Left renal cortex interstitium (tissue), 4 donors: ENCODE data around the gene ADAP1. TPM values are rescaled to one million over a fixed set of nuclear protein-coding genes. Genes with fewer than 3 reads are reported as not detected.
"Not testable (repeated sequence)": the region's sequence is repeated elsewhere in the genome, so short reads cannot be mapped to it uniquely, and the experiment has no call there.

Experiments
- DNase-seq, 4 donors: peaks; one replicate each; pipeline ENCODE4 v3.0.0-alpha.2; 2013; ENCODE audit warnings: low read depth in 4 of 4, low spot score in 2 of 4, missing footprints in 1 of 4
- polyA plus RNA-seq, 4 donors: library from polyadenylated mRNA; unstranded; fragments of 120-200 nt; gene quantifications; one replicate each; pipeline ENCODE4 v1.2.1, GENCODE V29; 2013; ENCODE audit not compliant: insufficient read length in 4 of 4

ADAP1 gene
- polyA plus RNA-seq, 4 donors: 11.5 to 22.3 (median 18.5) TPM

DNA sequence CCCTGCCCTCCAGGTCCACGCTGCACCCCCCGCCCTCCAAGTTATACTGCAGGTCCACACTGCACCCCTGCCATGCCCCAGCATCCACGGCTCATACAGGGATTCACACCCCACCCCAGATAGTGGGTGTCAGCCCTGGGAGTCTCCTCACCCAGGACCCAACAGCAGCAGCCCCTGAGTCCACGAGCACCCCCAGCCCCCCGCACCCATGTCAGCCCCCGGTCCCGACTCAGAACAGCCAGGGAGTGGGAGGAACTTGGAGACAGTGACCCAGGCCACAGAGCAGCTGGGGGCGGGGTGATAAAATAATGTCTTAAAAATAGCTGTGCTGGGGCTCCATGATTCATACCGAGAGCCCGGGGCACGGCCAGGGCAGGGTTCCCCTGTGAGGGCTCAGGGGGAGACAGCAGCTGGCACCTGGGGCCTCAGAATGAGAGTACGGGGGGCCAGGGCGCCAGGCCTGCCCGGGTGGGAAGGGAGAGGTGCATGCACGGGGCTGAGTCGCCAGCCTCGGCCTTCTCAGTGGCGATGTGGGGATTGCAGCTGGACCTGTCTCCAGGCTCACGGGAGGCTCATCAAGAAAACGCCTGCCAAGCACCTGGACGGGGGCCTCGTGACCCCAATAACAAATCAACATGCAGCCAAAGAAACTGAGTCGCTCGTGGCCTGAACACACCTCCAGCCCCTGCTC is 29.8 kb downstream of the ADAP1 start:
- no peak for DNase-seq

DNA sequence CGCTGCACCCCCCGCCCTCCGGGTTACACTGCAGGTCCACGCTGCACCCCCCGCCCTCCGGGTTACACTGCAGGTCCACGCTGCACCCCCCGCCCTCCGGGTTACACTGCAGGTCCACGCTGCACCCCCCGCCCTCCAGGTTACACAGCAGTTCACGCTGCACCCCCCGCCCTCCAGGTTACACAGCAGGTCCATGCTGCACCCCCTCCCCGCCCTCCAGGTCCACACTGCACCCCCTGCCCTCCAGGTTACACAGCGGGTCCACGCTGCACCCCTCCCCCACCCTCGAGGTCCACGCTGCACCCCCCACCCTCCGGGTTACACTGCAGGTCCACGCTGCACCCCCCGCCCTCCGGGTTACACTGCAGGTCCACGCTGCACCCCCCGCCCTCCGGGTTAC is 30.4 kb downstream of the ADAP1 start:
- not testable (repeated sequence) for DNase-seq

DNA sequence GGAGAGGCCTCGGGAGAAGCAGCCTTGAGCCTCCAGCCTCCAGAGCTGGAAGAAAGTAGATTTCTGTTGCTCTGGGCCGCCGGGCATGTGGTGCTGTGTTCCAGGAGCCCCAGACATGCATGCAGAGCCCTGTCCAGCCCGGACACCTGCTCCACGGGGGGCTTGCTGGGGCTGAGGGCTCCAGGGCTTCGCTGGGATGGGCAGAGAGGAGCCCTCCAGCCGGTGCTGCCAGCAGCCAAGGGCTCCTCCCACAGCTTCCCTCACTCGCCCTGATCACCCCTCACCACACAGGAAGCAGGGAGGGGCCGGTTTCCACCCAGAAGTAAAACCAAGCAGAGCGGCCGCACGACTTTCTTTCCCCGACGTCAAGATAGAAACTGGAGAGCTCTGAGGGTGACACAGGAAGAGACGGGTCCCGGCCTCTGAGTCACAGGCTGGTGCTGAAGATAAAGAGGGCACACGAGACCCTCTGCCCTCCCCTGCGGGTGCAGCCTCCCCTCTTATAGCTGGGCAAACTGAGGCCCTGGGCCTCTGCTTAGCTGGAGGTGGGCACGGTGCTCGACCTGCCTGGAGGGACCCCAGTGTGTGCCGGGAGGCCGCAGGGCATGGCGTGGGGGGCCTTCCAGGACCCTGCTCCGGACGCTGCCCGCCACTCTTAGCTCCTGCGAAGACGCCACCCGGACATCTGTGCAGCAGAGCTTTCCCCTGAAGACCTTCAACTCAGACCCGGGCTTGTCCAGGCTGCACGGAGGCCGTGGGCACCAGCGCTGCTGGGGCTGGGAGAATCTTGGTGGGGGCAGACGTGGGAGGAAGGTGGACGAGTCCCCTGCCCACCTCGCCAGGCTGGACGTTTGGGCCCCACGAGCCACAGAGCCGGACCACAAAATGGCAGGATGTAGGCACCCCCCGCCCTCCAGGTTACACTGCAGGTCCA is 31.1 kb downstream of the ADAP1 start:
- no peak for DNase-seq

DNA sequence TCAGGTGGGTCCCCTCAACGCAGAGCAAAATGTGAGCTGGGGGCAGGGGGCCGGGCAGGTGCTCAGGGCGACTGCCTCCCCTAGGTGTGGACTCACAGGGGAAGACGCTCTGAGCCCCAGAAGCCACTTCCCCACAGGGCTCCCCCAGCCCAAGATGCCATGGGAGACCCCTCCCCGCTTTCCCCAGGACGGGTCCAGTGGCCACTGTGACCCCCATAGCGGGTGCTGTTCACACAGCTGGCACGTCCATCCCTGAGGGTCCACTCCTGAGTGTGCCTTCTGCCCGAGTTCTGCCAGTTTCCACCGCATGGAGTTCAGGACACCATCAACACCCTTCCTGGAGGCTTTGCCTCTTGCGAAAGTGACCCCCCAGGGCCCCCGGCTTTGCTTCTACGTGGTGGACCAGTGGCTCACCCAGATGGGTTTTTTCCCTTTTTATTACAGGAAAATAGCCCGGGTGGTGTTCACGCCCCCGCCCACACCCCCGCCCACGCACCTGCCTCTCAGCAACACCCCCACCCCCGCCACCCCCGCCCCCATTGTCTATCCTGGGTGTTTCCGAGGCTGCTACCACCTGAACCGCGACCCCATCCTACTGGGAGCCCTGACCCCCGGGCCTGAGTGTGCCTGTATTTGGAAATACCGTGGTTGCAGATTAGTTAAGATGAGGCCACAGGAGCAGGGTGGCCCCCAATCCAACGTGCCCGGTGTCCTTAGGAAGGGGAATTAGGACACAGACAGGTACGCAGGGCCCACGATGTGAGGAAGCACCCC is 32.0 kb downstream of the ADAP1 start:
- DNase-seq: no peak

DNA sequence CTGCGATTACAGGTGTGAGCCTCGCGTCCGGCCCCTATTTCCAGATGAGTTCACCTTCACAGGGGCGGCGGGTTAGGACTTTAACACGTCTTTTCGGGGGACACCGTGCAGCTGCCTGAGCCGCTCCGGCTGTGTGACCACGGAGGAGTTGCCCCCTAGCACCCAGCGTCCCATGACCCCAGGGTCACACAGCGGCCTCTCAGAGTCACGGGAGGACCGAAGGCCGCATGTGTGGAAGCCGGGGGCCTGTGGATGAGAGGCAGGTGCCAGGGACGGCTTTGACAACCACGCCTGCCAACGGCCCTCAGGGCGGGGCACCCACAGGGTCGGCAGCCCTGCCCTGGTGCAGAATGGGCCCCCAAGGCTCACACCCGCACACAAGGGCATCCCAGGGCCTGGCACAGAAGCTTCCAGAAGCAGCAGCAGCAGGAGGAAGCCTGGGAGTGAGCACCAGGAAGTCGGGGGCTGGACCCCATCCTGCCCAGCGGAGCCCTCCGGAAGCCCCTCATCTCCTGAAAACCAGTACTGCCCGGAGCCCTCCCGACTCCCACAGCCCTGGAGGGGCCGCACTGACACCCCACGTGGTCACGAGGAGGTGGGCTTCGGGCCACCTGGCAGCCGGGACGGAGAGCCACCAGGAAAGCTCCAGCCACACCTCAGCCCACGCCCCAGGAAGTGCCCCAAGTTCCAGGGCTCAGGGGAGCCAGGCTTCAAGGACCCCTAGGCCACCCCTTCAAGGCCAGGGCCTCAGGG is 32.7 kb downstream of the ADAP1 start:
- no peak for DNase-seq

DNA sequence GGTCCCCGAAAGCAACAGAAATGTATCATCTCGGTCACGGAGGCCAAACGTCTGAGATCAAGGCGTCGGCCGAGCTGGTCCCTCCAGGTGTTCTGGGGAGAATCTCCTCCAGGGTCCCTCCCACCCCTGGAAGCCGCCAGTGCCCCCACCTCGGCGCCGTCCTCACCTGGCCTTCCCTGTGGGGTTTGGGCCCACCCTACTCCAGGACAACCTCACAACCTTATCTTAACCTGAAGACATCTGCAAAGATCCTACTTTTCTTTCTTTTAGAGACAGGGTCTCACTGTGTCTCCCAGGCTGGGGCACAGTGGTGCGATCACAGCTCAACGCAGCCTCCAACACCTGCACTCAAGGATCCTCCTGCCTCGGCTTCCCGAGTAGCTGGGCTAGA is 33.4 kb downstream of the ADAP1 start:
- DNase-seq: no peak

DNA sequence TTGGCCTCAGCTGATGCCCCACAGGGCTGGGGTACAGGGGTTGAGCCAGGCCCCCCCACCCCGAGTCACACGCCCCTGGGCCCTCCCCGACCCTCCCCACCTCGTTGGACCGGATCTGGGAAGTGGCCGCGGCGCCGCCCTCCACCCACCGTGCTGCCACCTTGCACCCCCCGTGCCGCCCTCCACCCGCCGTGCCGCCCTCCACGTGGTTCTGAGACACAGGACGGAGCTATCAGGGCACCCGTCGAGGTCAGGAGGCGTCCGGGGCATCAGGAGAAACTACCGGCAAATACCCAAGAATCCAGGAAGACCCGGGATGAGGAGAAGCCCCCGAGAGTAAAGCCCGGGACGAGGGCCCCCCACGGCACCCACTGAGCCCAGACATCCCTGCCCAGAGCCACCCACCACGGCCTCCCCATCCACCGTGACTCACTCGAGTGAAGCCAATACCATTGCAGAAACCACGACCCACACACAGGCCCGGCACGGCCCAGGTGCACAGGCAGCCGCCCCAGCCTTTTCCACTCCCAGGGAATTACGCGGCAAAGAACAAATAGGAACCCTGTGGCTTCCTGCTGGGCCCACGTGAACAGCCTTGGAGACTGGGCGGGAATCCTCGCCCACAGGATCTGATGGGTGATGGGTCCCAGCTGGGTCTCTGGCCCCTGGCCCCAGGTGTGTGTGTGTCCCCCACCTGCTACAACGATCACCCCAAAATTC is 34.0 kb downstream of the ADAP1 start:
- DNase-seq: no peak

DNA sequence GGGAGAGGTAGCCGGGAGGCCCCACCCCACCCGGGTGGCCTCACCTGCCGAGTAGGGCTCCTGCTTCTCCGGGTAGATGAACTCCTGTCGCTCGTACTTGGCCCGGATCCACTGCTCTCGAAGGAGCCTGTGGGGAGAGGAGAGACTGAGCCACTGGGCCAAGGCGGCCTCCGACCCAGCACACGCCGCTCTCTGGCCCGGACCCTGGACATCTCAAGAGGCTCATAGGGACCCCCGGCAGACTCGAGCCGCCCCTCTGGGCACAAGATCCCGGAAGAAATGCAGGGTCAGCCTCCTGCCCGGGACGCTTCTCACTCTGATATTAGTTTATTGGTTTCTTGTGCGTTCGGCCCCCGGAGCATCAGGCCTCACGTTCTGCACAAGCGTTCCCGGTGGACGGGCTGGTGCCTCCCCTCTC is 34.5 kb downstream of the ADAP1 start:
- DNase-seq: no peak

DNA sequence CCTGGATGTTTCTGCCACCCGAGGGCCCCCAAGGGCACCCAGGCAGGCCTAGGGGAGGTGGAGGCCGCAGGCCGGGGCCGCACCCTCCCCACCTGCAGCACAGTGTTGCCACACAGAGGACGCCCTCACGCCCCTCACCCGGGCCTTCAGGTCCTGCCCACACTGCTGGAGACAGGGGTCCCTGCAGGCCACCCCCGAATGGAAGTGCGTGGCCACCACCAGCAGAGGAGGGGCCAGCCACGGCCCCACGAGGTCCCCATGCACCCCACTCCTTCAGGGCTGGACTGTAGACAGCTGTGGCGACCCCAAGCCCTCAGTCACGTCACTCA is 35.4 kb downstream of the ADAP1 start:
- DNase-seq: no peak

DNA sequence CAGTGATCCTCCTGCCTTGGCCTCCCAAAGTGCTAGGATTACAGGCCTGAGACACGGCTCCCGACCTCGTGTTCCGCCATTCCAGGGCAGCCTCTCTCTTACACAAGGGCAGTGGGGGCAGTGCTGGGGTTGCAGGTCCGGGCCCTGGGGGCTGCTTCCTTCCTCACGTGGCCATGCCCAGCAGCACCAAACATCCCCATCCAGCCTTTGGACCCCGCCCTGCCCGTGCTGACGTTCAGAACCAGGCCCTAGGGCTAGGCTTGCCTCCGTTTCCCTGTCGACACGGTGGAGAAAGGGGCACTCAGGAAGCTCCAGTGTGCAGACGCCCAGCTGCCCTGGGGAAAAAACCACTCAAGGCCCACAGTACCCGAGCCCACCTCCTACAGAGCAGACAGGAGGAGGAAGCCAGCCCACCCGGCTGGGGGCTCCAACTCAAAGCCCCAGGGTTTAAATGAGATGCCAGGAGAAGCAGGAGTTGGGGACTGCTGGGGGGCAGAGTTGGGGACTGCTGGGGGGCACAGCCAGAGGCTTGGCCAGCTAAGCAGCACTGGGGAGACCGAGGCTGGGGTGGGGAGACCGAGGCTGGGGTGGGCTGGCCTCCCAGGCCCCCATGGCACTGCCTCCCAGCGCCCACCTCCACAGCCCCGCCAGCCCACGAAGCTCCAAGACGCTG is 35.9 kb downstream of the ADAP1 start:
- no peak for DNase-seq

DNA sequence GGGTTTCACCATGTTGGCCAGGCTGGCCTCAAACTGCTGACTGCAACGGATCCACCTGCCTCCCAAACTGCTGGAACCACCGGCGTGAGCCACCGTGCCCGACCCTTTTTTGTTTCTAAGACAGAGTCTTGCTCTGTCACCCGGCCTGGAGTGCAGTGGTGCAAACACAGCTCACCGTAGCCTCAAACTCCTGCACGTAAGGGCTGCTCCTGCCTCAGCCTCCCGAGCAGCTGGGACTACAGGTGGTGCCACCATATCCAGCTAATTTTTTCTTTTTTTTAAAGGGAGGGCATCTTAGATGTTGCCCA is 36.4 kb downstream of the ADAP1 start:
- no peak for DNase-seq

DNA sequence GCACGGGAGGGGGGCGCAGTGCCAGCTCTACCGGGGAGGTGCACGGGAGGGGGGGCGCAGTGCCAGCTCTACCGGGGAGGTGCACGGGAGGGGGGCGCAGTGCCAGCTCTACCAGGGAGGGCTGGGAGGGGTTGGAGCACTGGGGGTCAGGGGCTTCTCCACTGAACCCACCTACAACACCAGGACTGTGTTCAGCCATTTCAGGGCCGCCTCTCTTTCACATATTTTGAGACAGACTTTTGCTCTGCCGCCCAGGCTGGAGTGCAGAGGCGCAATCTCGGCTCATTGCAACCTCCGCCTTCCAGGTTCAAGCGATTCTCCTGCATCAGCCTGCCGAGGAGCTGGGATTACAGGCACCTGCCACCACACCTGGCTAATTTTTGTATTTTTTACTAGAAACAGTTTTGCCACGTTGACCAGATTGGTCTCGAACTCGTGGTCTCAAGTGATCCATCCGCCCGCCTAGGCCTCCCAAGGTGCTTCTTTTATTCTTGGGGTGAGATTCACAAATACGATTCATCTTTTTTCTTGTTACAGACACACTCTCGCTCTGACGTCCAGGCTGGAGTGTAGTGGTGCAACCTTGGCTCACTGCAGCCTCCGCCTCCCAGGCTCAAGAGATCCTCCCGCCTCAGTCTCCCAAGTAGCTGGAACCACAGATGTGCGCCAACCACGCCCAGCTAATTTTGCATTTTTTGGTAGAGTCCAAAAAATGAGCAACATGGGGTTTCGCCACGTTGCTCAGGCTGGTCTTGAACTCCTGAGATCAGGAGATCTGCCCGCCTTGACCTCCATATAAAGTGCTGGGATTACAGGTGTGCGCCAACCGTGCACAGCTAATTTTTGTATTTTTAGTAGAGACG is 37.0 kb downstream of the ADAP1 start:
- DNase-seq: no peak

DNA sequence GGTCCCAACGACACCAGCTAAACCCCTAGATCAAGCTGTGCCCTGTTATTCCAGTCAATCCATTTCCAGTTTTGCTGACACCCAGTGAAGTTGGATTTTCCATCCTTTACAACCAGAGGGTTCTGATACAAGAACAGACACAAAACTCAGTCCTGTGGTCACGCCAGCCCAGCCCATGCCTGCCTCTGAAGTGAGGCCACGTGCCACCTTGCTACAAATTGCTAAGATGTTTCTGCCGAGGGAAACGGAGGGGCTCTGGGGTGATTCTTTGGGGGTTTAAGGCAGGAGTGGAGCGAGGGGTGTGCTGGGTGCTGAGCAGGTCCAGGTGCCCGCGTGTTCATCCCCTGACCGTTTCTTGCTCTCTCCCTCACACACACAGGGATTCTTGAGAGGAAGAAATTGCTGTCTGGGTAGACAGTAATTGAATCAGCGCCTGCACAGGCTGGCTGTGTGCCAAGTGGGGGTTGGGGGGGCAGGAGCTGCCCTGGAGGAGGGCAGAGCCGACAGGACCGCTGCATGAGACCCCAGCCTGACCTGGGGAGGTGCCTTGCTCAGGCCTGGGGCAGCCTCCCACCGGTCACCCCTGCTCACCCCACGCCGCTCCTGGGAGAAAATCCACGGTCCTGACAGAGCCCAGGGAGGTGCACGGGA is 38.1 kb downstream of the ADAP1 start:
- DNase-seq: no peak

DNA sequence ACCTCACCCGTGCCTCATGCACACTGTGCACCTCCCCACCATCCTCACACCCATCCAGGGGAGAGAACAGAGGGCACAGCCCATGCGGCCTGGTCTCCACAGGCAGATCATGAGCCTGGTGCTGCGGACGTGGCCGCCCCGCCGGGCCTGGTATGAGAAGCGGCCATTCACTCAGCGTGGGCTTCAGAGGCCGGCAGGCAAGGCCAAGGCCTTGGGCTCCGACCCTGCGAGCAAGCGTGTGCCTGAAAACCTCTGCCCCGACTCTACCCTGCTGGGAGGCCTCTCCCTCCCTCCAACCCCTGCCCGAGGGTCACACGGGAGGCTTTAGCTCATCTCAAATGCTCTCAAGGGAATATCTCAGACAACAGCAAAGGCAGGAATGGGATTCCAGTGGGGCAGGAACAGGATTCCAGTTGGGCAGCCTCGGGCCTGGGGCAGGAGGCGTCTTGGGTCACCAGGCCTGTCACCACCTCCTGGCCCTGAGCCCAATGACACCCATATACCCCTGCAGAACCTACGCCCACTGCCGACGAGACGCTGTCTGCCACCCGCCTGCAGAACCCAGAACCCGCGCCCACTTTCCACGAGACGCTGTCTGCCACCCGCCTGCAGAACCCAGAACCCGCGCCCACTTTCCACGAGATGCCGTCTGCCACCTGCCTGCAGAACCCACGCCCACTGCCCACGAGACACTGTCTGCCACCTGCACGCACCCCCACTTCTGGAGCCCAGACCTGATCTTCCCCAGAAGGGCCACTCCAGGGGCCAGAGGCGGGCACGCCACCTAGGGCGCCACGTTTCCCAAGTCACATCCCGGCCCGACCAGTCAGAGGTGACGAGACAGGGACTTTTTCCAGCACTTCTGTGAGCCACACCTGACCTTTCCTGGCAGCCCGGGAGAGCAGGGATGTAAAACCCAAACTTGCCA is 38.9 kb downstream of the ADAP1 start:
- DNase-seq: no peak

DNA sequence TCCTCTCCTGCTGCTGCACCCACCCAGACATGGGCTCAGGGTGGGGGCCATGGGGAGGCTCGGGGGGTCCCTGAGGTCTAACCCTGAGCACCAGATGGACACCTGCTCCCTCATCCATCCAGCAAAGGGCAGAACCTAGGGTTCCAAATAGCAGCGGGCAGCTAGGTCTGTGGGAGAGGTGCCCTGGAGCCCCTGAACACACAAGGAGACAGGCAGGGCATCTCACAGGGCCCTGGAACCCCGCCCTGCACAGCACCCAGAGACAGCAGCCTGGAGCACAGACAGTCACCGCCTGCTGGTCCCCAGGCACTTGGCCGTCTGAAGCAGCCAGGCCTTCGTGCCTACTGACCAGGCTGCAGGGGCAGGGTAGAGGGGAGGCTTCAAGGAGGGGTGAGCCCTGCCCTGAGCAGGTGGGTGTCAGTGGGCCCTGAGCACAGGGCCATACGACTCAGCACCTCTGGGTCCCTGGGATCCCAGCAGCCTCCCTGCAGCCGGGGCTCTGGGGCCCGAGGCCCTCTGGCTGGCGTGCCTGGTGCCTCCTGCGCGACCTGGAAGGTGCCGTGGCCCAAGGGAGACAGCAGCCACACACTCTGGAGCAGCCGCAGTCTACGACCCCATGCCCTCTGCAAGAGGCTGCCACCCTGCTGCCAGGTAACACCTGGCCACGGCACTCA is 39.8 kb downstream of the ADAP1 start:
- no peak for DNase-seq

DNA sequence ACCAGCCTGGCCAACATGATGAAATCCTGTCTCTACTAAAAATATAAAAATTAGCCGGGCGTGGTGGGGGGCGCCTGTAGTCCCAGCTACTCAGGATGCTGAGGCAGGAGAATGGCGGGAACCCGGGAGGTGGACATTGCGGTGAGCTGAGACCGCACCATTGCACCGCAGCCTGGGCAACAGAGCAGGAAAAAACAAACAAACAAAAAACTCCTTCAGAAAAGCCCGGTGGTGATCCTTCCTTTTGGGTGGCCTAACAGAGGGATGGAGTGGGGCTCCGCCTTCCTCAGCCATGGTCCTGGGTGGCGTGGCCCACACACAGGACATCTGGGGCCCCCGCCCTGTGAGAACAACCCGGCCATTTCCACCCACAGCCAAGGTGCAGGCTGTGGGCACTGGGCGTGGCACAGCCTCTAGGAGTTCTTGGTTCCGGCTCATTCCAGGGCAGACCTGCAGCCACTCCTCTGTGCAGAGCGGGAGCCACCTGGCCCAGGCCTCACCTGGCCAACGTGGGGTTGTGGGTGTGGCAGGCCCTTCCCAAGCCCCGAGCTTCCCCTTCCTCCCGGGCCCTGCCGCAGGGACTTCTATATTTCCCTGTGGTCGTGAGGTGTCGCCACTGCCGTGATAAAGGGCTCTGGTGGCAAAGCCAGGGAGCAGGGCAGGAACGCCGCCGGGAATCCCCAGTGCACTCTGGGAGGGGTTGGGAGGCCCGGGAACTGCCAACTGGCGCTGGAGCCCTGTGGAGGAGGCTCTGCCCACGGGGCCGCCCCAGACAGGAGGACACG is 40.6 kb downstream of the ADAP1 start:
- DNase-seq: no peak
